ENCODE measurements around the gene GPR141.

DNA sequence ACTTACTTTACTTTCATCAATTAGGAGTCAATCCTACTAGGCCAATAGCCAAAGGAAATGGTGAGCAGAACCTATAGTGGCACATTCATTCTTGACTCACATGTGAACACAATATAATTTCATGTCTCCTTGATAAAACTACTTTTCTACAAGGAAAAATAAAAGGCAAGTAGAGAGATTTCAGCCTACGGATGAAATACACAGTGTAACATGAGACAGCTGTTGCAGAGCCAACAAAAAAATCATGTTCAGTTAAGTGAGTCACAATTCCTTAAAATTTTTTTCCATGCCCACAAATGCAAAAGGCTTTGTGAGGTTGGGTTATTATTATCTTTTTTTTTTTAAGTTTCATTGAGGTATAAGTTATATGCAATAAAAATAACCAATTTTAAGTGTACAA is 54.8 kb downstream of the GPR141 start:
- TF ChIP-seq POLR2AphosphoS5 (IDR thresholded peaks at IDR 0.05; ENCODE audit: low read depth, low read length) (no peak), TAF1 (IDR thresholded peaks at IDR 0.05; ENCODE audit: borderline replicate concordance, low read depth, low read length) (no peak)
